Ovary (tissue), 3 donors: ENCODE data around the gene SLC49A4.

Source experiments
- CTCF ChIP-seq, 3 donors: fragments of 450-650 bp in 2 of 3; fragments of 200-600 bp in 1 of 3; IDR thresholded peaks; one replicate each; pipeline versions ENCODE4 v1.5.1 to v1.8.0; 2016 to 2022; ENCODE audit warnings: antibody characterized with exemption in 3 of 3, mild to moderate bottlenecking in 1 of 3
- EP300 ChIP-seq: sonication (generic); formaldehyde crosslinking; IDR thresholded peaks from one replicate; pipeline ENCODE4 v1.6.1; 2017; ENCODE audit warnings: antibody characterized with exemption
- POLR2A ChIP-seq: fragments of 450-650 bp; IDR thresholded peaks from one replicate; pipeline ENCODE4 v1.6.1; 2017; ENCODE audit warnings: antibody characterized with exemption, mild to moderate bottlenecking, moderate library complexity
- donor health status: DM: no; HTN: no; CAD: no.

GRCh38 chr3:122920986-122921385 lies 126.1 kb downstream of the SLC49A4 start:
- TF ChIP-seq CTCF (IDR thresholded peaks at IDR 0.05), result no peak
- no peak for TF ChIP-seq EP300
- TF ChIP-seq POLR2A, result no peak
